ENCODE data around the gene CHRNA10.
"Not testable (repeated sequence)": the region's sequence is repeated elsewhere in the genome, so short reads cannot be mapped to it uniquely, and the experiment has no call there.

DNA sequence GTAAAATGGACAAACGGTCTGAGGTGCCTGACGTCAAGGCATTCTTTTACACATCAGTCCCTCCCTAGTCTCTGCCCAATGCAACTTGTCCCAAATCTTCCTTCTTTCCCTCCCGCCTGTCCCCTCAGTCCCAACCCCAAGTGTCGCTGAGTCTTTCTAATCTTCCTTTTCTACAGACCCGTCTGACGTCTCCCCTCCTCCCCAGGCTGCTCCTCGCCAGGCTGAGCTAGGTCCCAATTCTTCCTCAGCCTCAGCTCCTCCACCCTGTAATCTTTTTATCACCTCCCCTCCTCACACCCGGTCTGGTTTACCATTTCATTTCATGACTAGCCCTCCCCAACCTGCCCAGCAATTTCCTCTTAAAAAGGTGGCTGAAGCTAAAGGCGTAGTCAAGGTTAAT, 21.8 kb downstream of the CHRNA10 start:
- not testable (repeated sequence) for TF ChIP-seq CTCF, POLR2AphosphoS5 (IDR thresholded peaks at IDR 0.05)

All from breast epithelium (tissue), 3 donors.